Brain microvascular endothelial cell (primary cell): ENCODE measurements around the gene EIF2A.

Experiments
- DNase-seq: peaks from one replicate; pipeline ENCODE4 v3.0.0-alpha.2; 2020
- H3K27ac ChIP-seq: fragments of 250-450 bp; sonication (Bioruptor Pico); 2 replicates; pipeline ENCODE4 v1.5.1; 2020; ENCODE audit warnings: mild to moderate bottlenecking, moderate library complexity
- H3K27me3 ChIP-seq: fragments of 250-450 bp; sonication (Bioruptor Pico); replicated peaks from 2 replicates; pipeline ENCODE4 v1.5.1; 2020; ENCODE audit warnings: mild to moderate bottlenecking
- H3K36me3 ChIP-seq: fragments of 250-450 bp; sonication (Bioruptor Pico); replicated peaks from 2 replicates; pipeline ENCODE4 v1.5.1; 2020; ENCODE audit warnings: mild to moderate bottlenecking
- H3K4me3 ChIP-seq: 2 replicates; pipeline ENCODE4 v1.5.1; 2011; ENCODE audit warnings: low read depth, mild to moderate bottlenecking, control low read depth, low read length, moderate library complexity
- in situ Hi-C: cut with HindIII; loops from 2 replicates; pipeline ENCODE4 v1.10.0; 2017; ENCODE audit warnings: low sequenced_read_pairs, low pct_ligation_motif_present
- TF ChIP-seq, protein P1 (sequence below): IDR thresholded peaks from 2 replicates; pipeline ENCODE4 v1.5.1; 2011; ENCODE audit warnings: low read depth, mild to moderate bottlenecking, moderate library complexity, low read length, control low read depth, inconsistent platforms; ENCODE audit errors: missing control alignments

Gene EIF2A

DNA sequence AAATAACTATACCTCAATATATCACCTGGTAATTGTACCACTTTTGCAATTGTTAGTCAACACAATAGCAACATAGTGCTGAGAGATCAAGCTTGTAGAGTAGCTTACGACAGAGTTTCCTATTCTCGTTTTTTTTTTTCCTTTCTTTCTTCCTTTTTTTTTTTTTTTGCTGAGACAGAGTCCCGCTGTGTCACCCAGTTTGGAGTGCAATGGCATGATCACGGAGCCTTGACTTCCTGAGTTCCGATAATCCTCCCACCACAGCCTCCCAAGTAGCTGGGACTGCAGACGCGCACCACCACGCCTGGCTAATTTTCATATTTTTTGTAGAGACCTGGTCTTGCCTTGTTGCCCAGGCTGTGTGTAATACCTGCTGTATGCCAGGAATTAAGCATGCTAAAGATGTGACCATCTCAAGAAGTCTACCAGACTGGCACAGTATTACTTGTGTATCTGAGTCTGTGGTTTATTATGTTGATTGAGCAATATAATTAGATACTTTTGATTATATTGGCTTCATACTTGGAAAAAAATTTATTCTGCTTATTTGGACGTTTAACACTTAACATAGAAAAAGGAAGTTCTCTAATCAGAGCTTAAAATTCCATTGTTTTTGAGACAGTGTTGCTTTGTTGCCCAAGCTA, 59.5 kb downstream of the EIF2A start:
- no peak overlapping the region for H3K27ac ChIP-seq
- in situ Hi-C loops, result no loop called here
- DNase-seq, result no peak
- no peaks in the 10 kb centered on the region for H3K36me3 ChIP-seq
- H3K27me3 ChIP-seq, result no peaks in the 10 kb centered on the region
- no peak overlapping the region for H3K4me3 ChIP-seq
- TF ChIP-seq, protein P1, sequence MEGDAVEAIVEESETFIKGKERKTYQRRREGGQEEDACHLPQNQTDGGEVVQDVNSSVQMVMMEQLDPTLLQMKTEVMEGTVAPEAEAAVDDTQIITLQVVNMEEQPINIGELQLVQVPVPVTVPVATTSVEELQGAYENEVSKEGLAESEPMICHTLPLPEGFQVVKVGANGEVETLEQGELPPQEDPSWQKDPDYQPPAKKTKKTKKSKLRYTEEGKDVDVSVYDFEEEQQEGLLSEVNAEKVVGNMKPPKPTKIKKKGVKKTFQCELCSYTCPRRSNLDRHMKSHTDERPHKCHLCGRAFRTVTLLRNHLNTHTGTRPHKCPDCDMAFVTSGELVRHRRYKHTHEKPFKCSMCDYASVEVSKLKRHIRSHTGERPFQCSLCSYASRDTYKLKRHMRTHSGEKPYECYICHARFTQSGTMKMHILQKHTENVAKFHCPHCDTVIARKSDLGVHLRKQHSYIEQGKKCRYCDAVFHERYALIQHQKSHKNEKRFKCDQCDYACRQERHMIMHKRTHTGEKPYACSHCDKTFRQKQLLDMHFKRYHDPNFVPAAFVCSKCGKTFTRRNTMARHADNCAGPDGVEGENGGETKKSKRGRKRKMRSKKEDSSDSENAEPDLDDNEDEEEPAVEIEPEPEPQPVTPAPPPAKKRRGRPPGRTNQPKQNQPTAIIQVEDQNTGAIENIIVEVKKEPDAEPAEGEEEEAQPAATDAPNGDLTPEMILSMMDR, result no peak

DNA sequence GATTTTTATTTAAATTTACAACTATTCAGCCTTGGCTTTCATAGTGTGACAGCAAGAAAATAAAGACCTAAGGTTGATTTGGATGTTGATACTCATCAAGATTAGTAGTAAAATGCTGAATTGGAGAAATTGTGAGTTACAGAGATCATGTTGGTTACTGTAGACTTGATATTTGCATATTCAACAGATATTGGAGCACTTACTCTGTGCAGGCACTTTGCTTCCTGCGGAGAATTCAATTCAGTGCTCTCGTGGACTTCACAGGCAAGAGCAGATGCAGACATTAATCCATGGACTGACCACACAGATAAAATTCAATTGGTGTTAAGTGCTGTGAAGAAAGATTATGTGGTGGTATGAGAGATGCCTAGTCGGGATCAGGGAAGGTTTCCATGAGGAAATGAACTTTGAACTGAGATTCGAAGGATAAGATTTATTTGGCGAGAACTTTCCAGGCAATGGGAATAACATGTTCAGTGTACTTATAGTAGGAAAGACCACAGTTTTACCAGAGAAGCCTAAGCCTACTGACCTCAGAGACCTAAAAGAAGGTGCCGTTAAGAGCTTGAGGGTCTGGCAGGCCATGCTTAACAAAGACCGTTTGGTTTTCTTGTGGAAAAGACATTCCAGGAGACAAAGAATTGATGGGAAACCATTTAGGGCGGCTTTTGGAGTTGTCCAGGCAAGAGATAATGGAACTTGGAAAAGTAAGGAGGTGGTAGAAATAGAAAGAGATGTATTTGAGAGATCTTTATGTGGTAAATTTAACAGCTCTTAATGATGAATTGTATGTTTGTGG, 60.9 kb downstream of the EIF2A start:
- no peak overlapping the region for H3K4me3 ChIP-seq
- DNase-seq, result no peak
- H3K27ac ChIP-seq, result no peak overlapping the region
- in situ Hi-C loops, result no loop called here
- TF ChIP-seq, protein P1, result no peak
- no peaks in the 10 kb centered on the region for H3K27me3 ChIP-seq
- H3K36me3 ChIP-seq, result no peaks in the 10 kb centered on the region

DNA sequence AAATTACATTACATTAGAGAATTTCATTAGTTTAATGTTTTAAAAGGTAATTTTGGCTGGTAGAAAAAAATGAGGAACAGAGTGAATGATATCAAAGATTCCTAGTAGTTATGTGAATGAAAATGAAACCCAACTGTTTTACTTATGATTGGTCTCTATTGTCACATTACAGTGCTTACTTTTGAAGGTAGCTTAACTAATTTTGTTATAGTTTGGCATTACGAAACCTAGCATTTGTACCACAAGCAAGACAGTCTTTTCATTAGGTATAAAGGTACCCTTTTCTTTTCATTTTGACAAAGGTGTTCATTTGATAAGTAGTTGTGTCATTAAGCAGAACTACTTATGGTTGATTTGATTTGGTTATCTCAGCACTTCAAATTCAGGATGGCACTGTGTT, 63.4 kb downstream of the EIF2A start:
- TF ChIP-seq, protein P1, result no peak
- Histone ChIP-seq H3K27me3 (no peaks in the 10 kb centered on the region), H3K27ac (no peak overlapping the region), H3K4me3 (no peak overlapping the region), H3K36me3 (no peaks in the 10 kb centered on the region)
- in situ Hi-C loops, result no loop called here
- DNase-seq, result no peak

DNA sequence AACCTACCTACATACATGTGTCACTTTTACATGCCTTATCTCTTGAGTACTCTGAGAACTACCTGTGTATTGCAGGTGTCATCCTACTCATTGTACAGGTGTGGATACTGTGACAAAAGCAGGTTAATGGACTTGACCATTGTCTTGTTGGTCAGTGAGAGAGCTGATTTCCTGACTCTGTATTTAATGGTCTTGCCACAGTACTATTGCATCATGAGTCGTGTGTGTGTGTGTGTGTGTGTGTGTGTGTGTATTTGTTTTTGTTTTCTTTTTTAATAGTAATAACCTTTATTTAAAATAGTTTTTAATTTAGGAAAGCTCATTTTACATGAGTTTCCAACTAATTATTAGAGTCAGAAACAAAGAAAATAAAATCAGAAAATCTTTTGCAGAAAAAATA, 64.2 kb downstream of the EIF2A start:
- Histone ChIP-seq H3K27ac (no peak overlapping the region), H3K27me3 (no peaks in the 10 kb centered on the region), H3K36me3 (no peaks in the 10 kb centered on the region), H3K4me3 (no peak overlapping the region)
- TF ChIP-seq, protein P1, result no peak
- no peak for DNase-seq
- in situ Hi-C loops, result no loop called here

DNA sequence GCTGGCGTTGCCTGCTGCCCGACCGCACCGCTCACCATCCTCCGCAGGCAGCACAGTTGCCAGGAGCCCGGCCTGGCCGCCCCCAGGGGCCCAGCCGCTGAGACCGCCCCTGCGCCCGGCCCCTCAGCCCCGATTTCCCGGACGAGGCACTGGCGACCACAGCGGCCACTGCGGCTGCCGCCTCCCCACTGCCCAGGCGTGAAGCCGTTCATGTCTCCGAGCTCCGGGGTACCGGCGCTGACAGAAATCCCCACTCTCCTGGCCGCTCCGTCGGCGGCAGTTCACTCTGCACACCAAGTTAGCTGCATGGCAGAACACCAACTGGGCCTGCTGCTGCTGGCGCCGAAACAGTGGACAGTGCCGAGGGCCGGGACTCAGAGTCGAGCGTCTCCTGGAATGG, 65.1 kb downstream of the EIF2A start:
- TF ChIP-seq, protein P1, result no peak
- H3K4me3 ChIP-seq, result no peak overlapping the region
- DNase-seq, result no peak
- H3K27me3 ChIP-seq, result no peaks in the 10 kb centered on the region
- H3K36me3 ChIP-seq, result no peaks in the 10 kb centered on the region
- no peak overlapping the region for H3K27ac ChIP-seq
- in situ Hi-C loops, result no loop called here
